ENCODE data around the gene CAMK2G. TPM values are rescaled to one million over a fixed set of nuclear protein-coding genes. Genes with fewer than 3 reads are reported as not detected.
A peak's percentile ranks its signal among the peaks of the same experiment; 100 is the strongest.

The CAMK2G gene
- total RNA-seq, 2 donors from 2014 or later, result 12.0 to 12.4 TPM

- ATAC-seq (no peak), DNase-seq (no peak)
- intact Hi-C loops (cut with DNase I), result no loop called here
These were observed 46.8 kb downstream of the CAMK2G start for GRCh38 chr10:73827346-73828089.

- DNase-seq (no peak), ATAC-seq (no peak)
- intact Hi-C loops (cut with DNase I), result no loop called here
These were observed 50.1 kb downstream of the CAMK2G start for GRCh38 chr10:73824146-73824725.

- ATAC-seq, result no peak
- intact Hi-C loops (cut with DNase I), result no loop called here
- no peak for DNase-seq
These were observed 51.0 kb downstream of the CAMK2G start for GRCh38 chr10:73823391-73823790.

GRCh38 chr10:73819513-73820093 is 54.8 kb downstream of the CAMK2G start:
- DNase-seq (no peak), ATAC-seq (peak; percentile 42 to 50)
- intact Hi-C loops (cut with DNase I), result no loop called here

GRCh38 chr10:73819081-73819480 is 55.3 kb downstream of the CAMK2G start:
- intact Hi-C loops (cut with DNase I), result no loop called here
- no peak for ATAC-seq

GRCh38 chr10:73818402-73818801 is 56.0 kb downstream of the CAMK2G start:
- intact Hi-C loops (cut with DNase I), result no loop called here
- no peak for DNase-seq
- ATAC-seq, result no peak

More at GRCh38 chr10:73819081-73819480, 55.3 kb downstream of the CAMK2G start:
- no peak for DNase-seq

- intact Hi-C loops (cut with DNase I), result no loop called here
- ATAC-seq, result no peak
- no peak for DNase-seq
These were observed 56.5 kb downstream of the CAMK2G start for GRCh38 chr10:73817826-73818225.

- ATAC-seq (peak in 1 of 2 donors; percentile 18), DNase-seq (no peak)
- intact Hi-C loops (cut with DNase I), result no loop called here
These were observed 57.2 kb downstream of the CAMK2G start for GRCh38 chr10:73816917-73817729.

- ATAC-seq (no peak), DNase-seq (no peak)
- intact Hi-C loops (cut with DNase I), result no loop called here
These were observed 58.7 kb downstream of the CAMK2G start for GRCh38 chr10:73815719-73816030.

GRCh38 chr10:73814896-73815718 is 59.2 kb downstream of the CAMK2G start:
- ATAC-seq (no peak), DNase-seq (no peak)
- intact Hi-C loops (cut with DNase I), result no loop called here

GRCh38 chr10:73814276-73814895 is 60.0 kb downstream of the CAMK2G start:
- intact Hi-C loops (cut with DNase I), result no loop called here
- no peak for DNase-seq
- ATAC-seq, result no peak

- ATAC-seq, result no peak
- no peak for DNase-seq
- intact Hi-C loops (cut with DNase I), result no loop called here
These were observed 61.0 kb downstream of the CAMK2G start for GRCh38 chr10:73813333-73813732.

GRCh38 chr10:73812657-73813056 is 61.7 kb downstream of the CAMK2G start:
- intact Hi-C loops (cut with DNase I), result no loop called here
- ATAC-seq (no peak), DNase-seq (no peak)

- ATAC-seq (peak; percentile 31 to 41), DNase-seq (peak; percentile 59)
- intact Hi-C loops (cut with DNase I), result no loop called here
These were observed 63.5 kb downstream of the CAMK2G start for GRCh38 chr10:73810735-73811465.

GRCh38 chr10:73810358-73810734 is 64.0 kb downstream of the CAMK2G start:
- ATAC-seq (no peak), DNase-seq (no peak)
- intact Hi-C loops (cut with DNase I), result no loop called here

- DNase-seq (no peak), ATAC-seq (no peak)
- intact Hi-C loops (cut with DNase I), result no loop called here
These were observed 65.1 kb downstream of the CAMK2G start for GRCh38 chr10:73809061-73809818.

- intact Hi-C loops (cut with DNase I), result no loop called here
These were observed 66.1 kb downstream of the CAMK2G start for GRCh38 chr10:73808021-73808815.

More at GRCh38 chr10:73808021-73808815, 66.1 kb downstream of the CAMK2G start:
- DNase-seq (no peak), ATAC-seq (no peak)

Data from left cardiac atrium (tissue), 4 donors.